ENCODE results near the gene TAX1BP3. TPM values are rescaled to one million over a fixed set of nuclear protein-coding genes. Genes with fewer than 3 reads are reported as not detected.

The TAX1BP3 gene
- total and polyA plus RNA-seq, 8 donors: 52.7 to 267 (median 120) TPM

GRCh38 chr17:3627769-3628167 lies 40.6 kb downstream of the TAX1BP3 start:
- no peaks in the 10 kb centered on the region for H3K27me3 ChIP-seq
- H3K9me3 ChIP-seq: no peaks in the 10 kb centered on the region
- peaks cover 37 to 92% (median 87%) of the 10 kb centered on the region in 4 donors for H3K36me3 ChIP-seq
- peaks cover 0 to 7% (median 2%) of the 10 kb centered on the region in 4 donors for H3K4me1 ChIP-seq
- intact Hi-C loops (cut with DNase I; ENCODE audit: low total_unique reads): no loop called here
- H3K27ac ChIP-seq: no peak overlapping the region
- TF ChIP-seq POLR2A (IDR thresholded peaks at IDR 0.05) (no peak), EP300 (IDR thresholded peaks at IDR 0.05) (no peak), POLR2AphosphoS5 (IDR thresholded peaks at IDR 0.05) (no peak), CTCF (IDR thresholded peaks at IDR 0.05) (no peak)
- 91 to 96% (median 93%) methylated on average over 11 of the region's 11 CpGs for WGBS, 5 donors
- DNase-seq: no peak
- H3K4me3 ChIP-seq: no peak overlapping the region

GRCh38 chr17:3626831-3627768 lies 41.3 kb downstream of the TAX1BP3 start:
- Histone ChIP-seq H3K4me3 (no peak overlapping the region), H3K27ac (no peak overlapping the region), H3K4me1 (peaks cover 0 to 4% (median under 1%) of the 10 kb centered on the region in 4 donors), H3K36me3 (peaks cover 43 to 94% (median 91%) of the 10 kb centered on the region in 4 donors), H3K27me3 (no peaks in the 10 kb centered on the region), H3K9me3 (no peaks in the 10 kb centered on the region)
- no peak for TF ChIP-seq POLR2AphosphoS5 (IDR thresholded peaks at IDR 0.05)
- TF ChIP-seq EP300 (IDR thresholded peaks at IDR 0.05): no peak
- TF ChIP-seq POLR2A (IDR thresholded peaks at IDR 0.05): no peak
- no peak for TF ChIP-seq CTCF (IDR thresholded peaks at IDR 0.05)
- intact Hi-C loops (cut with DNase I; ENCODE audit: low total_unique reads): no loop called here
- DNase-seq: no peak
- WGBS, 5 donors: 76 to 89% (median 88%) methylated on average over 16 of the region's 16 CpGs

- 96 to 98% (median 97%) methylated on average over 14 to 16 of the region's 16 CpGs for WGBS, 5 donors
- intact Hi-C loops (cut with DNase I; ENCODE audit: low total_unique reads): no loop called here
- DNase-seq: no peak
- Histone ChIP-seq H3K27me3 (no peaks in the 10 kb centered on the region), H3K27ac (no peak overlapping the region), H3K36me3 (peaks cover 46 to 100% (median 100%) of the 10 kb centered on the region in 4 donors), H3K4me3 (no peak overlapping the region), H3K9me3 (no peaks in the 10 kb centered on the region), H3K4me1 (no peaks in the 10 kb centered on the region)
- TF ChIP-seq POLR2AphosphoS5 (IDR thresholded peaks at IDR 0.05) (no peak), CTCF (IDR thresholded peaks at IDR 0.05) (no peak), EP300 (IDR thresholded peaks at IDR 0.05) (no peak), POLR2A (IDR thresholded peaks at IDR 0.05) (no peak)
Measured at GRCh38 chr17:3622977-3623594, 45.3 kb downstream of the TAX1BP3 start.

- no peak for DNase-seq
- H3K4me3 ChIP-seq: no peak overlapping the region
- peaks cover 51 to 100% (median 100%) of the 10 kb centered on the region in 4 donors for H3K36me3 ChIP-seq
- intact Hi-C loops (cut with DNase I; ENCODE audit: low total_unique reads): no loop called here
- H3K4me1 ChIP-seq: no peaks in the 10 kb centered on the region
- no peaks in the 10 kb centered on the region for H3K27me3 ChIP-seq
- no peak for TF ChIP-seq CTCF (IDR thresholded peaks at IDR 0.05)
- no peak for TF ChIP-seq EP300 (IDR thresholded peaks at IDR 0.05)
- no peak for TF ChIP-seq POLR2A (IDR thresholded peaks at IDR 0.05)
- no peak for TF ChIP-seq POLR2AphosphoS5 (IDR thresholded peaks at IDR 0.05)
- H3K27ac ChIP-seq: no peak overlapping the region
- 95 to 99% (median 97%) methylated on average over 8 of the region's 8 CpGs for WGBS, 5 donors
- H3K9me3 ChIP-seq: no peaks in the 10 kb centered on the region
Measured at GRCh38 chr17:3621146-3621720, 47.1 kb downstream of the TAX1BP3 start.

All from stomach (tissue), 9 donors.